OCI-LY1 (cell line): ENCODE measurements around the gene RHEB.

ENCODE experiments used
- EZH2 ChIP-seq: fragments of 200-600 bp; sonication (generic), shearing (Covaris generic); IDR thresholded peaks from 2 replicates; pipeline ENCODE4 v1.8.0; 2017; ENCODE audit warnings: borderline replicate concordance, mixed run types, mild to moderate bottlenecking, antibody characterized with exemption, low read length, moderate library complexity, mixed read lengths
- TF ChIP-seq, protein P1 (sequence below): fragments of 200-600 bp; sonication (generic), shearing (Covaris generic); IDR thresholded peaks from 2 replicates; pipeline ENCODE4 v1.5.1; 2017; ENCODE audit warnings: mild to moderate bottlenecking, antibody characterized with exemption, low read length, moderate library complexity, mixed read lengths

DNA sequence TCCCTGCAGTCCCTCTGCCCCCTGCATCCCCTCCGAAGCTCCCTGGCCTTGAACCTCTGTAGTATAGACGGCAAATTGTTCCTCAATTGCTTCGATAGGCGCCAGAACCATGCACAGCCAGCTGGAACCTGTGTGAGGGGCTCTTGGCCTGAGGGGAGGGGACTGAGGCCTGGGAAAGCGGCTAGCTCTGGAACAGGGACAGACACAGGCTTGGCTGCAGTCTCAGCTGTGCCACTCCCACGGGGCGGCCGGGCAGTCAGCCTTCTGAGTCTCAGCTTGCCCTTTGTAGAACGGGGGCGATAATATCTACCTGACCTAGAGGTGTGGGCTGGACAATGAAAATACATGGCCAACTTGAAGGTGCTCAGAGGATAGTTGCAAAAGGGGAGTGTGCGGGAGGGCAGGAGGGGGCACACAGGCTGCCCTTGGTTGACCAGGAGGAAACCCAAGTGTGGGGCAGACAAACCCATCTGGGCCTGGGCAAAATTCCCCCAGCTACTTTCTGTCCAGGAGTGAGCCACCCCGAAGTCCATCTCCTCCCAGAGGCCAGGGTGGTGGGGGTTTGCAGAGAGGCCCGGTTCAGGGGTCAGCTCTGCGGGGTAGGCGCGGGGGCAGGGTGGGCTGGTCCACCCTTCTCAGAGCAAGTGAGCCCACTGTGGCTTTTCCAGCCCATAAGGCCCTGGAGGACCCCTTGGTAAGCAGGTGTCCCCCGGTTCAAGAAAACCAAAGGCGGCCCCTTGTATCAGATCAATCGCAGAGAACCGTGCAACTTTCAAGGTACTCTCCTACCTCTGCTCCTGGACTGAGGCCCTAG is 84.4 kb downstream of the RHEB start:
- TF ChIP-seq, protein P1, sequence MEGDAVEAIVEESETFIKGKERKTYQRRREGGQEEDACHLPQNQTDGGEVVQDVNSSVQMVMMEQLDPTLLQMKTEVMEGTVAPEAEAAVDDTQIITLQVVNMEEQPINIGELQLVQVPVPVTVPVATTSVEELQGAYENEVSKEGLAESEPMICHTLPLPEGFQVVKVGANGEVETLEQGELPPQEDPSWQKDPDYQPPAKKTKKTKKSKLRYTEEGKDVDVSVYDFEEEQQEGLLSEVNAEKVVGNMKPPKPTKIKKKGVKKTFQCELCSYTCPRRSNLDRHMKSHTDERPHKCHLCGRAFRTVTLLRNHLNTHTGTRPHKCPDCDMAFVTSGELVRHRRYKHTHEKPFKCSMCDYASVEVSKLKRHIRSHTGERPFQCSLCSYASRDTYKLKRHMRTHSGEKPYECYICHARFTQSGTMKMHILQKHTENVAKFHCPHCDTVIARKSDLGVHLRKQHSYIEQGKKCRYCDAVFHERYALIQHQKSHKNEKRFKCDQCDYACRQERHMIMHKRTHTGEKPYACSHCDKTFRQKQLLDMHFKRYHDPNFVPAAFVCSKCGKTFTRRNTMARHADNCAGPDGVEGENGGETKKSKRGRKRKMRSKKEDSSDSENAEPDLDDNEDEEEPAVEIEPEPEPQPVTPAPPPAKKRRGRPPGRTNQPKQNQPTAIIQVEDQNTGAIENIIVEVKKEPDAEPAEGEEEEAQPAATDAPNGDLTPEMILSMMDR, result no peak
- TF ChIP-seq EZH2, result no peak
